Spleen (tissue), 11 donors: ENCODE data around the gene PRRX1. TPM values are rescaled to one million over a fixed set of nuclear protein-coding genes. Genes with fewer than 3 reads are reported as not detected.

ENCODE experiments used
- DNase-seq: peaks from one replicate; pipeline ENCODE4 v3.0.0-alpha.2; 2020
- H3K27ac ChIP-seq, 8 donors: fragments of 200-600 bp; sonication (generic) in 7 of 8; 1 replicate in 4 of 8; 2 replicates in 4 of 8; pipeline versions ENCODE4 v1.5.0 to v1.8.0; 2016 to 2021; ENCODE audit warnings: inconsistent platforms in 4 of 8, mild to moderate bottlenecking in 4 of 8, moderate library complexity in 1 of 8
- H3K27me3 ChIP-seq, 7 donors: fragments of 200-600 bp; sonication (generic) in 6 of 7; replicated peaks in 1 of 7; 1 replicate in 4 of 7; 2 replicates in 3 of 7; pipeline versions ENCODE4 v1.5.0 to v1.8.0; 2016 to 2021; ENCODE audit warnings: inconsistent platforms in 3 of 7, mild to moderate bottlenecking in 1 of 7
- H3K36me3 ChIP-seq, 6 donors: fragments of 200-600 bp; sonication (generic) in 5 of 6; 1 replicate in 4 of 6; 2 replicates in 2 of 6; pipeline versions ENCODE4 v1.5.0 to v1.8.0; 2016 to 2021; ENCODE audit warnings: inconsistent platforms in 2 of 6
- H3K4me1 ChIP-seq, 6 donors: fragments of 200-600 bp; sonication (generic) in 5 of 6; 1 replicate in 3 of 6; 2 replicates in 3 of 6; pipeline versions ENCODE4 v1.5.0 to v1.8.0; 2016 to 2021; ENCODE audit warnings: inconsistent platforms in 3 of 6
- H3K4me3 ChIP-seq, 8 donors: fragments of 200-600 bp; sonication (generic) in 7 of 8; 1 replicate in 4 of 8; 2 replicates in 4 of 8; pipeline versions ENCODE4 v1.5.0 to v1.8.0; 2016 to 2021; ENCODE audit warnings: inconsistent platforms in 4 of 8, mild to moderate bottlenecking in 4 of 8, moderate library complexity in 2 of 8
- H3K9me3 ChIP-seq, 8 donors: fragments of 200-600 bp; sonication (generic) in 7 of 8; 1 replicate in 4 of 8; 2 replicates in 4 of 8; pipeline versions ENCODE4 v1.5.0 to v1.8.0; 2016 to 2021; ENCODE audit warnings: inconsistent platforms in 4 of 8
- POLR2A ChIP-seq, 3 donors: fragments of 450-650 bp; IDR thresholded peaks; one replicate each; pipeline ENCODE4 v1.5.1; 2017; ENCODE audit warnings: antibody characterized with exemption in 3 of 3, mild to moderate bottlenecking in 1 of 3
- POLR2AphosphoS5 ChIP-seq, 3 donors: sonication (generic); formaldehyde crosslinking; IDR thresholded peaks; one replicate each; pipeline ENCODE4 v1.5.1; 2017; ENCODE audit warnings: antibody characterized with exemption in 3 of 3
- WGBS, 5 donors: extraction: QIAGEN DNeasy Blood & Tissue Kit in 3 of 5; methylation state at CpG; one replicate each; pipeline versions ENCODE4 v1.1.5 to v1.1.7; 2013 to 2018; 5-methylcytosine and 5-hydroxymethylcytosine counted together
- intact Hi-C: fragments of 100-400 bp; cut with DNase I; formaldehyde crosslinking; loops from one replicate; pipeline ENCODE4 v1.15.0; 2023; ENCODE audit warnings: low total_unique reads
- polyA plus RNA-seq, 3 donors: library from polyadenylated mRNA; stranded (reverse); fragments of 200-250 nt; gene quantifications; one replicate each; pipeline ENCODE4 v1.2.1, GENCODE V29; 2013
- total RNA-seq, 7 donors: library from RNA; depleted of rRNA in 3 of 7; stranded (reverse); fragments of >200 nt in 3 of 7; fragmentation: NEBNext Ultra II Directional in 4 of 7; extraction: Animal tissue kit (Norgen Biotek cat#: 25700) in 4 of 7; gene quantifications; one replicate each; pipeline versions ENCODE4 v1.1.0 to v1.2.1, GENCODE V29; 2016 to 2021
- TF ChIP-seq, protein P1 (sequence below), 11 experiments: fragments of 200-600 bp in 7 of 11; fragments of 450-650 bp in 4 of 11; sonication (generic) in 4 of 11; IDR thresholded peaks in 8 of 11; conservative IDR thresholded peaks in 3 of 11; 1 replicate in 7 of 11; 2 replicates in 4 of 11; pipeline versions ENCODE4 v1.4.0 to v1.8.0; 2016 to 2021; ENCODE audit warnings: antibody characterized with exemption in 11 of 11, inconsistent platforms in 4 of 11, mild to moderate bottlenecking in 1 of 11
- donor health status: healthy with polysubstance abuse.
- donor health status: DM: no; HTN: no; CAD: no; lungs with moderate emphysema.
- donor health status: DM: no; HTN: no; CAD: no.
- donor health status: Bipolar disorder and iron deficiency.
- donor health status: healthy.
- donor health status: DM: no; HTN: no; CAD: no.
- donor health status: DM: yes; HTN: yes; CAD: no.

The PRRX1 gene
- total and polyA plus RNA-seq, 10 donors, result 1.2 to 5.9 (median 3.1) TPM

DNA sequence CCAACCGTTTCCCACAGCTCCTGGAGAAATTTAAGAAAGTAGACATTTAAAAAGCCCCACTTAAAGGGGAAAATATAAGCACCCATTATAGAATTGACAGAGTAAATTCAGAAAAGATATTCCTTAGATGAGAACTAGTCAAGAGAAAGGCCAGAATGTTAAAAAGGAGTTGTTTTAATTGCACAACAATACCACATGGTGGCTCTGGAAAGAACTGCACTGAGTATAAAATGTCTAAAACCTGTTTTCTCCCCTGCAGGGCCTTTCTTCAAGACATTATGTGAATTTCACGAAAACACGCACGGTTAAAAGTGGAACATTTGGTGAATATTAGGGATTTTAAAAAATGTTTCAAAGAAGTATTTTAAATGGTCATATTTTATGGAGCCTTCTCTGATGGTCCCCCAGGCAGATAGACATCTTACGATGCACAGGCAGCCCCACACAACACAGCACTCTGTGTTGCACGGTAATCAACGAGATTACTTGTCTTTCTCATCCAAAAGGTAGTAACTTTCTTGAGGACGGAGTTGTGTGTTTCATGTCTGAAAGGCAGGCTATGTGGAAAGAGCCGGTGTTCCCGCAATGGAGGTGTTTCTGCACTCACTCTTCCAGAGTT, 101.9 kb downstream of the PRRX1 start:
- Histone ChIP-seq H3K4me3 (no peak overlapping the region), H3K27me3 (peaks cover 0 to 3% (median 0%) of the 10 kb centered on the region in 7 donors), H3K9me3 (no peaks in the 10 kb centered on the region), H3K4me1 (no peaks in the 10 kb centered on the region), H3K36me3 (no peaks in the 10 kb centered on the region), H3K27ac (no peak overlapping the region)
- intact Hi-C loops, result no loop called here
- WGBS, 5 donors, result 74 to 84% (median 79%) methylated on average over 10 of the region's 10 CpGs
- no peak for DNase-seq
- TF ChIP-seq, protein P1, sequence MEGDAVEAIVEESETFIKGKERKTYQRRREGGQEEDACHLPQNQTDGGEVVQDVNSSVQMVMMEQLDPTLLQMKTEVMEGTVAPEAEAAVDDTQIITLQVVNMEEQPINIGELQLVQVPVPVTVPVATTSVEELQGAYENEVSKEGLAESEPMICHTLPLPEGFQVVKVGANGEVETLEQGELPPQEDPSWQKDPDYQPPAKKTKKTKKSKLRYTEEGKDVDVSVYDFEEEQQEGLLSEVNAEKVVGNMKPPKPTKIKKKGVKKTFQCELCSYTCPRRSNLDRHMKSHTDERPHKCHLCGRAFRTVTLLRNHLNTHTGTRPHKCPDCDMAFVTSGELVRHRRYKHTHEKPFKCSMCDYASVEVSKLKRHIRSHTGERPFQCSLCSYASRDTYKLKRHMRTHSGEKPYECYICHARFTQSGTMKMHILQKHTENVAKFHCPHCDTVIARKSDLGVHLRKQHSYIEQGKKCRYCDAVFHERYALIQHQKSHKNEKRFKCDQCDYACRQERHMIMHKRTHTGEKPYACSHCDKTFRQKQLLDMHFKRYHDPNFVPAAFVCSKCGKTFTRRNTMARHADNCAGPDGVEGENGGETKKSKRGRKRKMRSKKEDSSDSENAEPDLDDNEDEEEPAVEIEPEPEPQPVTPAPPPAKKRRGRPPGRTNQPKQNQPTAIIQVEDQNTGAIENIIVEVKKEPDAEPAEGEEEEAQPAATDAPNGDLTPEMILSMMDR (IDR thresholded peaks at IDR 0.05 in 8 of 11, conservative IDR thresholded peaks at IDR 0.05 in 3 of 11), result no peak
- TF ChIP-seq POLR2AphosphoS5 (IDR thresholded peaks at IDR 0.05), result no peak
- no peak for TF ChIP-seq POLR2A (IDR thresholded peaks at IDR 0.05)

DNA sequence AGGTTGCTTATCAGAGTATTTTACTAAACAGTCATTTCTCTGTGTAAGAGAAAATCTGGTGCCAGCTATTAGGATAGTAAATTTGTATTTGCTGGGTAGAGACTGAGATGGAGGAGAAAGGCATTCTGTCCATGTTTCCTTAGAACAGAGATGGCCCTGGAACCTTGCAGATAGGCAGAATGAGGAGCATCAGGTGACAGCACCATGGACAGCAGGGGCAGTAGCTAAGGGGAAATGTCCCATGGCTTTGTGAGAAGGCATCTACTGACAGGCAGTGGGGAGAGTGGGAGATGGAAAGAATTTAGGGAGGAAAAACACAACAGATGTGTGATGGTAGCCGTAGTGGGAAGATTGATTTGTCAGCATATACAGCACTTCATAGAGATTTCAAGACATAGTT, 105.0 kb downstream of the PRRX1 start:
- no peak overlapping the region for H3K4me3 ChIP-seq
- no peaks in the 10 kb centered on the region for H3K36me3 ChIP-seq
- no peak overlapping the region for H3K27ac ChIP-seq
- peaks cover 0 to 3% (median 0%) of the 10 kb centered on the region in 7 donors for H3K27me3 ChIP-seq
- H3K9me3 ChIP-seq, result no peaks in the 10 kb centered on the region
- no peaks in the 10 kb centered on the region for H3K4me1 ChIP-seq
- no peak for TF ChIP-seq POLR2AphosphoS5 (IDR thresholded peaks at IDR 0.05)
- TF ChIP-seq POLR2A (IDR thresholded peaks at IDR 0.05), result no peak
- TF ChIP-seq, protein P1 (IDR thresholded peaks at IDR 0.05 in 8 of 11, conservative IDR thresholded peaks at IDR 0.05 in 3 of 11), result no peak
- 84 to 92% (median 88%) methylated on average over 1 of the region's 1 CpG for WGBS, 5 donors
- intact Hi-C loops, result no loop called here
- DNase-seq, result no peak

DNA sequence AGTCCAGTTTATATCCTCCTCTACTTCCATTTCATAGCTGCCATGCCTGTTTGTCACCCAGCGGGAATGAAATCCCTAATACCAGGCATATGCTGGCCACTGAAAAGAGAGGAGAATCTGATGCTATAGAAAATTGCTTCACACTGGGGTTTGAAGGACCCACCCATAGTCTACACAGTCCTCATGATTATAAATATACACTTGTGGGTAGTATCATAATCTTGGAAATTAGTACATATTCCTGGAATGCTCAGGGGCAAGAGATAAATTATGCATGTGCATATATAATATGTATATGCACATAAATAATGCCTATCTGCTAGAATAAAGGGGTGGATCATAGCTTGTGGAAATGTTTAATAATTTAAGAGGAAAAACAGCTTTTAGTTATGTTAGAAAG, 105.8 kb downstream of the PRRX1 start:
- intact Hi-C loops, result no loop called here
- WGBS, 5 donors, result 79 to 100% (median 94%) methylated on average over 1 of the region's 1 CpG
- no peak for TF ChIP-seq POLR2A (IDR thresholded peaks at IDR 0.05)
- TF ChIP-seq, protein P1 (IDR thresholded peaks at IDR 0.05 in 8 of 11, conservative IDR thresholded peaks at IDR 0.05 in 3 of 11), result no peak
- no peak for TF ChIP-seq POLR2AphosphoS5 (IDR thresholded peaks at IDR 0.05)

DNA sequence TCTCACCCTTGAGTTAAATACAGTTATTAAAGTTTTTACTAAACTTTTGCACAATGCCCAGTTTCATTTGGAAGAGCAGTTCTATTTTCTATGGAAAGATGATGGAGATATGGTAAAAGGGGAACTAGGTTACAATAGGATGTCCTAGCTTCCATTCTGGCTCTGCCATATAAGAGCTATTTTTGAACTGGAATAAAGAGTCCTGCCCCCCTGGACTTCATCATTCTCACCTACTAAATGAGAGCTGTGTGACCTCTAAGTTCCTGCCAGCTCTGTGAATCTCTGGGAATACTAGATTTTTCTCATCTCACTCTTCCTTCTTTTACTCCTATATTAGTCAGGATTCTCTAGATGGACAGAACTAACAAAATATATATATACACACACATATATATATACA, 106.3 kb downstream of the PRRX1 start:
- Histone ChIP-seq H3K36me3 (no peaks in the 10 kb centered on the region), H3K27me3 (peaks cover 0 to 3% (median 0%) of the 10 kb centered on the region in 7 donors), H3K4me3 (no peak overlapping the region), H3K27ac (no peak overlapping the region), H3K4me1 (no peaks in the 10 kb centered on the region), H3K9me3 (no peaks in the 10 kb centered on the region)
- intact Hi-C loops, result no loop called here
- TF ChIP-seq, protein P1 (IDR thresholded peaks at IDR 0.05 in 8 of 11, conservative IDR thresholded peaks at IDR 0.05 in 3 of 11), result no peak
- TF ChIP-seq POLR2A (IDR thresholded peaks at IDR 0.05), result no peak
- no peak for TF ChIP-seq POLR2AphosphoS5 (IDR thresholded peaks at IDR 0.05)
- DNase-seq, result no peak

More for the DNA sequence above, 105.8 kb downstream of the PRRX1 start:
- Histone ChIP-seq H3K27me3 (peaks cover 0 to 3% (median 0%) of the 10 kb centered on the region in 7 donors), H3K27ac (no peak overlapping the region), H3K4me3 (no peak overlapping the region), H3K4me1 (no peaks in the 10 kb centered on the region), H3K36me3 (no peaks in the 10 kb centered on the region), H3K9me3 (no peaks in the 10 kb centered on the region)
- DNase-seq, result no peak
